ENCODE measurements around the gene PTTG1IP2.

PTTG1IP2 gene

GRCh38 chr7:90560730-90561129, 91.3 kb downstream of the PTTG1IP2 start:
- no peak for DNase-seq (ENCODE audit: low read depth in 2 of 2)
